Endothelial cell of umbilical vein (primary cell): ENCODE data around the gene FGF9. TPM values are rescaled to one million over a fixed set of nuclear protein-coding genes. Genes with fewer than 3 reads are reported as not detected.

Source experiments
- BruUV-seq: library from RNA; stranded (reverse); fragments of 400-500 nt; replicated peaks from 2 replicates; lab custom pipeline; 2021; lab: Mats Ljungman, UMichigan
- CTCF ChIA-PET: fragments of 300-600, 350-600 bp; sonication (Branson Sonifier 250); formaldehyde crosslinking; loops from one replicate; lab custom pipeline; 2021; ENCODE audit warnings: antibody characterized with exemption, inconsistent platforms; lab: Charles Lee
- POLR2A ChIA-PET: fragments of 300-600, 350-600 bp; sonication (Branson Sonifier 250); formaldehyde crosslinking; loops from one replicate; lab custom pipeline; 2021; ENCODE audit warnings: antibody characterized with exemption, inconsistent platforms; lab: Charles Lee
- DNase-seq: peaks from one replicate; pipeline ENCODE4 v3.0.0-alpha.2; 2011; ENCODE audit warnings: low read depth, low spot score
- FAIRE-seq: peaks from 2 replicates; lab custom pipeline; 2011; peaks lifted over from hg19 to GRCh38; lab: Jason Lieb, UNC
- H2AFZ ChIP-seq: 2 replicates; pipeline ENCODE4 v1.6.0; 2012; ENCODE audit warnings: low read depth, low read length, control low read depth, inconsistent platforms
- H3K27ac ChIP-seq: 2 replicates; pipeline ENCODE4 v1.5.1; 2011; ENCODE audit warnings: low read depth, mild to moderate bottlenecking, control low read depth, low read length, moderate library complexity; ENCODE audit not compliant: insufficient read depth
- H3K27me3 ChIP-seq, 2 experiments: 2 replicates each; pipeline versions ENCODE4 v1.6.0 to v1.6.1; 2011; ENCODE audit warnings: low read length in 2 of 2, mixed read lengths in 1 of 2; ENCODE audit not compliant: control insufficient read depth in 2 of 2, insufficient read depth in 2 of 2
- H3K36me3 ChIP-seq, 2 experiments: 2 replicates in 1 of 2; 3 replicates in 1 of 2; pipeline ENCODE4 v1.5.1; 2011; ENCODE audit warnings: low read length in 2 of 2, mild to moderate bottlenecking in 1 of 2, moderate library complexity in 1 of 2; ENCODE audit not compliant: control insufficient read depth in 2 of 2, insufficient read depth in 2 of 2; ENCODE audit errors: extremely low read depth in 1 of 2
- H3K4me1 ChIP-seq: 3 replicates; pipeline ENCODE4 v1.5.1; 2011; ENCODE audit warnings: mild to moderate bottlenecking, low read length; ENCODE audit not compliant: control insufficient read depth, insufficient read depth; ENCODE audit errors: extremely low read depth
- H3K4me2 ChIP-seq: 2 replicates; pipeline ENCODE4 v1.6.1; 2011; ENCODE audit warnings: low read length, control low read depth, mixed read lengths; ENCODE audit not compliant: insufficient read depth
- H3K4me3 ChIP-seq, 3 experiments: fragments of 200-600 bp in 1 of 3; sonication (generic), shearing (Covaris generic) in 1 of 3; replicated peaks in 1 of 3; 2 replicates each; pipeline ENCODE4 v1.5.1; 2011 to 2016; ENCODE audit warnings: control low read depth in 3 of 3, low read length in 3 of 3, mild to moderate bottlenecking in 2 of 3, inconsistent platforms in 1 of 3, low read depth in 1 of 3, moderate library complexity in 1 of 3; ENCODE audit not compliant: insufficient read depth in 1 of 3
- H3K79me2 ChIP-seq: 2 replicates; pipeline ENCODE4 v1.6.0; 2012; ENCODE audit warnings: low read length, inconsistent platforms; ENCODE audit not compliant: control insufficient read depth, insufficient read depth
- H3K9ac ChIP-seq: replicated peaks from 2 replicates; pipeline ENCODE3; 2011; ENCODE audit warnings: low read length, control low read depth; ENCODE audit not compliant: insufficient read depth; ENCODE audit errors: extremely low read depth
- H3K9me1 ChIP-seq: replicated peaks from 3 replicates; pipeline ENCODE4 v1.6.0; 2011; ENCODE audit warnings: mild to moderate bottlenecking, low read length; ENCODE audit not compliant: control insufficient read depth, insufficient read depth; ENCODE audit errors: extremely low read depth
- H3K9me3 ChIP-seq: replicated peaks from 2 replicates; pipeline ENCODE4 v1.5.1; 2012; ENCODE audit warnings: low read length, inconsistent platforms; ENCODE audit not compliant: control insufficient read depth, insufficient read depth
- H4K20me1 ChIP-seq: replicated peaks from 2 replicates; pipeline ENCODE3; 2011; ENCODE audit warnings: mild to moderate bottlenecking, low read length; ENCODE audit not compliant: control insufficient read depth, insufficient read depth; ENCODE audit errors: extremely low read depth
- EZH2 ChIP-seq: IDR thresholded peaks from 2 replicates; pipeline ENCODE4 v1.6.1; 2012; ENCODE audit warnings: borderline replicate concordance, low read depth, mild to moderate bottlenecking, moderate library complexity, low read length, inconsistent platforms; ENCODE audit not compliant: severe bottlenecking
- FOS ChIP-seq: IDR thresholded peaks from 2 replicates; pipeline ENCODE4 v1.6.1; 2011; ENCODE audit warnings: mild to moderate bottlenecking, low read length, moderate library complexity, borderline replicate concordance; ENCODE audit not compliant: insufficient read depth
- GATA2 ChIP-seq: IDR thresholded peaks from 2 replicates; pipeline ENCODE4 v1.7.0; 2011; ENCODE audit warnings: low read depth, mild to moderate bottlenecking, moderate library complexity, mixed read lengths, low read length; ENCODE audit not compliant: insufficient read length, insufficient read depth
- POLR2AphosphoS5 ChIP-seq: IDR thresholded peaks from 2 replicates; pipeline ENCODE4 v1.6.1; 2012; ENCODE audit warnings: low read depth, mild to moderate bottlenecking, control low read depth, low read length, moderate library complexity; ENCODE audit not compliant: insufficient read depth
- dilution Hi-C: fragments of 300-500 bp; cut with MboI; formaldehyde crosslinking; loops from one replicate; pipeline ENCODE4 v1.15.0; 2019; ENCODE audit warnings: low sequenced_read_pairs; ENCODE audit not compliant: extremely low pct_ligation_motif_present
- intact Hi-C: fragments of 100-400 bp; cut with micrococcal nuclease; formaldehyde crosslinking; loops from one replicate; pipeline ENCODE4 v1.10.0; 2022
- polyA plus RNA-seq, 4 experiments: library from polyadenylated mRNA; depleted of rRNA in 3 of 4; stranded (reverse) in 3 of 4; unstranded in 1 of 4; fragments of >200 nt; gene quantifications; 2 replicates each; pipeline versions ENCODE4 v1.2.1 to v1.2.3, GENCODE V29; 2011 to 2012; ENCODE audit warnings: missing spikeins in 1 of 4
- total RNA-seq: library from RNA; stranded (reverse); gene quantifications from 2 replicates; pipeline ENCODE4 v1.2.3, GENCODE V29; 2021
- TF ChIP-seq, protein P1 (sequence below): IDR thresholded peaks from 2 replicates; pipeline ENCODE4 v1.6.1; 2011; ENCODE audit not compliant: insufficient read depth, insufficient read length
- TF ChIP-seq, protein P2 (sequence below), 2 donors: IDR thresholded peaks; 1 replicate in 1 of 2; 2 replicates in 1 of 2; pipeline ENCODE4 v1.5.1; 2011; ENCODE audit warnings: low read length in 2 of 2, mild to moderate bottlenecking in 2 of 2, moderate library complexity in 2 of 2, control low read depth in 1 of 2, inconsistent platforms in 1 of 2, low read depth in 1 of 2; ENCODE audit not compliant: insufficient read depth in 1 of 2; ENCODE audit errors: extremely low read depth in 1 of 2

FGF9 gene
- total and polyA plus RNA-seq, 2 donors (not counting 3 experiments of a cell fraction or from before 2014, with no cell fraction given) = not detected

DNA sequence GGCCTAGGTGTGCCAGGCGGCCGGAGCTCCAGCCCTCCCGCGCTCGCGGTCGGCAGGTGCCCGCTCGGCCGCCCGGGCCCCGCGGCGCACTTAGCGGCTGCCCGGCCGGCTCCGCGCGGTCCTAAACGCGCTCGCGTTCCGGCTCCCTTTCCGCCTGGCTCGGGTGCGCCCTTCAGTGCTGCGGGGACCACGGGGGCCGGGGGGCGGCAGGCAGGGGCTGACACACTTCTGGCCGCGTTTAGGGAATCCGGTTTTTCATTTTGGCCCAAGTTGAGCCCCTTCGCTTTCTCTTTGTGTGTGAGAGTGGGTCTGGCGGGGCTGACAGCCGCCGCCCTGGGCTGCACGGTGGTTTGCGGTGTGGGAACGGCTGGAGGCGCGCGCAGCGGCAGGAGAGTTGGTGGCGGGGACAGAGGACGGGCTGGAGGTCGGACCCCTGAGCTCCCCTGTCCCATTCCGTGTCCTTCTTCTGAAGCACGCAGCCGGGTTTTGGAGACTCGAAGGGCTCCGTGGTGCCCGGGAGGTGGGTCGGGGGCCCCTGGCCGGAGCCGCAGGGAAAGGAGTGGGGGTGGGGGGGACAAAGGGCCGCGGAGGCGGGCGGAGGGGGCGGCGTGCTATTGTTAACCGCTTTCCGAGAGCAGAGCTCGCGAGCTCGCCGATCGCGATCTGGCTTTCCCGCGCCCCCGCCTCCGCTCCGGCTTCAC, 3.1 kb downstream of the FGF9 start:
- H3K9me3 ChIP-seq = no peaks in the 10 kb centered on the region
- H3K4me1 ChIP-seq = peaks cover 17% of the 10 kb centered on the region
- TF ChIP-seq EZH2 (peak; percentile 40), GATA2 (no peak)
- dilution Hi-C loops (no loop called here), intact Hi-C loops (loop anchor here (5.0 kb wide), 1 partner anchor 377 kb away; no protein-coding TSS in a partner anchor)
- peak overlapping the region; percentile 21 to 48 (median 32) for H3K4me3 ChIP-seq
- CTCF ChIA-PET = interaction anchor here (1.2 to 1.3 kb wide), 2 partner anchors 9 to 36 kb away, joined by 3 read pairs; no protein-coding TSS in a partner anchor
- BruUV-seq = no TSS peak
- no peaks in the 10 kb centered on the region for H4K20me1 ChIP-seq
- peaks cover 47 to 83% of the 10 kb centered on the region in 2 experiments for H3K27me3 ChIP-seq
- peak overlapping the region; percentile 78 for H2AFZ ChIP-seq
- POLR2A ChIA-PET = no interaction called here
- no peaks in the 10 kb centered on the region for H3K36me3 ChIP-seq
- peak overlapping the region; percentile 64 for H3K4me2 ChIP-seq
- no peaks in the 10 kb centered on the region for H3K79me2 ChIP-seq
- DNase-seq (peak; percentile 23), FAIRE-seq (no peak)
- no peak overlapping the region for H3K9ac ChIP-seq
- no peak overlapping the region for H3K27ac ChIP-seq
- no peaks in the 10 kb centered on the region for H3K9me1 ChIP-seq

DNA sequence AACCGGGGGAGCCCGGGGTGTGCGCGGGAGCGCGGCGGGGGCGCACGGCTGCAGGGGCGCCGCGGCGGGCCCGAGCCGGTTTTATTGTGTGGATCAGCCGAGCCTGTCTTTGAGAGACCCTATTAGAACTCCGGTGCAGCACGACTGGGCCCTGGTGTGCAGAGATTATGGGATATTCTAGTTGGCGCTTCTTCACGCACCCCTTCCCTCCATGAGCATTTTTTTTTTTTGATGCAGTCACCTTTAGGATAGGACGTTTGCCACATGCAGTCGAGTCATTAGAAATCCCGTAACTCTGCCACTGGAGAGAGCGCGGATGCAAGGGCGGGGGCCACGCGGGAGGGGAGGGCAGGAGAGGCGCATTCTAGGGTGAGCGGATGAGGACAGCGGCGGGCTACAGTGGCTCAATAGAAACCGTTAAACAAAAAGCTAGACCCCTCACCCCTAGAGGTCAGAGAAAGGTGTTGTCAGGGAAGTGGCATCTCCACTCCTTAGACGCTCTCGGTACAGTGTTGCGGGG, 3.7 kb downstream of the FGF9 start:
- no peak for DNase-seq
- H3K4me2 ChIP-seq = peak overlapping the region; percentile 8
- intact Hi-C loops (loop anchor here (5.0 kb wide), 1 partner anchor 377 kb away; no protein-coding TSS in a partner anchor), dilution Hi-C loops (no loop called here)
- H3K9me1 ChIP-seq = no peaks in the 10 kb centered on the region
- no peaks in the 10 kb centered on the region for H3K36me3 ChIP-seq
- H4K20me1 ChIP-seq = no peaks in the 10 kb centered on the region
- peaks cover 47 to 78% of the 10 kb centered on the region in 2 experiments for H3K27me3 ChIP-seq
- no peaks in the 10 kb centered on the region for H3K9me3 ChIP-seq
- ChIA-PET CTCF (interaction anchor here (1.2 kb wide), 1 partner anchor 36 kb away, joined by 3 read pairs; no protein-coding TSS in a partner anchor), POLR2A (no interaction called here)
- H3K27ac ChIP-seq = no peak overlapping the region
- FAIRE-seq = no peak
- no TSS peak for BruUV-seq
- H2AFZ ChIP-seq = no peak overlapping the region
- H3K4me1 ChIP-seq = peaks cover 11% of the 10 kb centered on the region
- TF ChIP-seq EZH2 (no peak), GATA2 (no peak), FOS (no peak), POLR2AphosphoS5 (no peak)
- TF ChIP-seq, protein P1, sequence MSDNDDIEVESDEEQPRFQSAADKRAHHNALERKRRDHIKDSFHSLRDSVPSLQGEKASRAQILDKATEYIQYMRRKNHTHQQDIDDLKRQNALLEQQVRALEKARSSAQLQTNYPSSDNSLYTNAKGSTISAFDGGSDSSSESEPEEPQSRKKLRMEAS = no peak
- TF ChIP-seq, protein P2, sequence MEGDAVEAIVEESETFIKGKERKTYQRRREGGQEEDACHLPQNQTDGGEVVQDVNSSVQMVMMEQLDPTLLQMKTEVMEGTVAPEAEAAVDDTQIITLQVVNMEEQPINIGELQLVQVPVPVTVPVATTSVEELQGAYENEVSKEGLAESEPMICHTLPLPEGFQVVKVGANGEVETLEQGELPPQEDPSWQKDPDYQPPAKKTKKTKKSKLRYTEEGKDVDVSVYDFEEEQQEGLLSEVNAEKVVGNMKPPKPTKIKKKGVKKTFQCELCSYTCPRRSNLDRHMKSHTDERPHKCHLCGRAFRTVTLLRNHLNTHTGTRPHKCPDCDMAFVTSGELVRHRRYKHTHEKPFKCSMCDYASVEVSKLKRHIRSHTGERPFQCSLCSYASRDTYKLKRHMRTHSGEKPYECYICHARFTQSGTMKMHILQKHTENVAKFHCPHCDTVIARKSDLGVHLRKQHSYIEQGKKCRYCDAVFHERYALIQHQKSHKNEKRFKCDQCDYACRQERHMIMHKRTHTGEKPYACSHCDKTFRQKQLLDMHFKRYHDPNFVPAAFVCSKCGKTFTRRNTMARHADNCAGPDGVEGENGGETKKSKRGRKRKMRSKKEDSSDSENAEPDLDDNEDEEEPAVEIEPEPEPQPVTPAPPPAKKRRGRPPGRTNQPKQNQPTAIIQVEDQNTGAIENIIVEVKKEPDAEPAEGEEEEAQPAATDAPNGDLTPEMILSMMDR (IDR thresholded peaks at IDR 0.05; ENCODE audit: extremely low read depth in 1 of 2, insufficient read depth in 1 of 2, low read depth in 1 of 2, low read length in 2 of 2) = no peak
- H3K9ac ChIP-seq = no peak overlapping the region
- H3K79me2 ChIP-seq = no peaks in the 10 kb centered on the region
- H3K4me3 ChIP-seq = peak overlapping the region in 1 of 3 experiments; percentile 48
